GF-D8 (cell line): ENCODE measurements around the gene PLEKHG4.

Experiments used
- DNase-seq: peaks from one replicate; lab custom pipeline; 2025; lab: John Stamatoyannopoulos, UW

PLEKHG4 gene

DNA sequence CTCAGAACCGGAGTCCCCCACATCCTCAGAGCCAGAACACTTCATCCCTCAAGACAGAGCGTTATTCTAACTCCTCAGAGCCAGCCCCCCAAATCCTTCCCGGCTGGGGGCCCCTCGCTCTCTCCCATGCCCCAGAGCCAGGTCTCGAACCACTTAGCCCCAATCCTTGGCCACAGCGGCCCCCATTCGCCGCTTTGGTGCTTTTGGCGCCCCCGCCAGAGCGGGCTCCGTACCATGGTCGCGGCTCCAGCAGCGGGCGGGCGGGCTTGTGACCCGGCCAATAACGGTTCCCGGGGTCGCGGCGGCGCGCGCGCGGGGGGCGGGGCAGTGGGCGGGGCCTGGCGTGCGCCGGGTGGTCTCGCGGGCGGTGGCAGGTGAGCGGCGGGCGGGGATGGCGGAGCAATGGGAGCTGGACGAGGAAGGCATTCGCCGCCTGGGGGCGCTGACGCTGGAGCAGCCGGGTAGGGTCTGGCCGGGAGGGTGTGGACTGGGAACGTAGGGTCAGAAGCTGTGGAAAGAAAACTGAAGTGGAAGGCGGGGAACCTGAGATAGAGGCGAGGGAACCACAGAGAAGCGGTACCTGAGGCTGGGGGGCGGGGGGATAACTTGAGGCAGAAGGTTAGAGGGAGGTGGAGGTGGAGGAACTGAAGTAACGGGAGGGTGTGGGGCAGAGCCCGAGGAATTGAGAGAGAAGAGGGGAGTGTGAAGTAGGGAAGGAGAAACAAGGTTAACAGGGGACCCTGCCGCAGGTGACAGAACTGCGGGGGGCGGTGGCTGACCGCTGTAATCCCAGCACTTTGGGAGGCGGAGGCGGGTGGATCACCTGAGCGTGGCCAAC lies 47.4 kb downstream of the PLEKHG4 start, which contains the start of the genes KCTD19 and LRRC36:
Gene KCTD19 (minus strand): TSS at position 270 of the 838 bp plus-strand sequence. CDS start 34 bp downstream, at position 236.
Gene LRRC36 (plus strand): TSS at position 344 of the 838 bp plus-strand sequence. CDS start 48 bp downstream, at position 392.
- DNase-seq, result no peak

DNA sequence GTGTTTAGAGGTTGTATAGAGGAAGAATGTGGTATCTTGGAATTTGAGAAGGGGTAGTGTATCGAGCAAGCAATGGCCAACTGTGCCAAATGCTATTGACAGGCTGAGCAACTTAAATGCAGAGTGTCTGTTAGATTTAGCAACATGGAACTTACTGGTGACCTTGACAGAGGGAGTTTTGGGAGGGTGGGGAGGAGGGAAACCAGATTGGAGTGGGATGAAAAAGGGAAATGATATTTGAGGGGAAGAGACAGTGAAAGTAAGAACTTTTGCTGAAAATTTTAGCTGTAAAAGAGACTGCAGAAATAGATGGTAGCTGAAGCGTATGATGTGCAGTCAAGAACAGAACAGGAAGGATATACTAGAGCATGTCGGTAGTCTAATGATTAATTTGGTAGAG lies 48.4 kb downstream of the PLEKHG4 start:
- no peak for DNase-seq

- DNase-seq, result no peak
Observed at GRCh38 chr16:67329901-67330300, 50.6 kb downstream of the PLEKHG4 start.

GRCh38 chr16:67333315-67333714 lies 54.0 kb downstream of the PLEKHG4 start:
- no peak for DNase-seq

- DNase-seq, result no peak
Observed at GRCh38 chr16:67336116-67336515, 56.8 kb downstream of the PLEKHG4 start.

DNA sequence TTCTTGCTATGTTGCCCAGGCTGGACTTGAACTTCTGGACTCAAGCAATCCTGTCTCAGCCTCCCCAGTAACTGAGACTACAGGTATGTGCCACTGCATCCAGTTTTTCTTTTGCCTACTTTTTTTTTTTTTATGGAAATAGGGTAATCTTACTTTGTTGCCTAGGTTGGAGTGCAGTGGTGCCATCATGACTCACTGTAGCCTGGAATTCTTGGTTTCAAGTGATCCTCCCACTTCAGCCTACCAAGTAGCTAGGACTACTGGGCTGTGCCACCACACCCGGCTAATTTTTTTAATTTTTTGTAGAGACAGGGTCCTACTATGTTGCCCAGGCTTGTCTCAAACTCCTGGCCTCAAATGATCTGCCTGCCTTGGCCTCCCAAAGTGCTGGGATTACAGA lies 57.3 kb downstream of the PLEKHG4 start:
- no peak for DNase-seq
